Measurements from ENCODE around the gene SLC11A2. TPM values are rescaled to one million over a fixed set of nuclear protein-coding genes. Genes with fewer than 3 reads are reported as not detected.

Gene SLC11A2
- total and polyA plus RNA-seq, 2 of the 13 experiments (the other 11 are each of a cell fraction or from before 2014, with no cell fraction given): 71.7 to 77.0 TPM

DNA sequence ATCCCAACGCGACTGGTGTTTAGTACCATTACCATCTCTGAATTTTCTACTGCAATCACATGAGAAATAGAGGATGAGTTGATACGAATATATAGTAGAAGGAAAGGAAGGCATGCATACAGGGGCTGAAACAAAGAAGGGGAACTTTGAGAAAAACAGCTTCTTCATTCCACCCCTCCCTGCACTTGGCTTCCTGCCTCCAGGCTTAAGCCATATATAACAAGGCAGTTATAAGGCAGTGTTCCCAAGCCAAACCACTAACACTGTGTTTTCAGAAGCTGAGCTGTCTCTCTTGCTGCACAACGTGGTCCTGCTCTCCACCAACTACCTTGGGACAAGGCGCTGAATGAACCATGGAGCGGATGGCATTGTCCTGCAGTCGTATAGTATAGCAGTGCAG, 32.9 kb upstream of the SLC11A2 start:
- intact Hi-C loops (cut with micrococcal nuclease; ENCODE audit: unreplicated experiment): no loop called here
- FAIRE-seq (no peak), DNase-seq (ENCODE audit: low spot score) (no peak), ATAC-seq (no peak)
- peaks cover 16% of the 10 kb centered on the region for H3K4me1 ChIP-seq (ENCODE audit: insufficient read depth, low read length)
- no peaks in the 10 kb centered on the region for H4K20me1 ChIP-seq (ENCODE audit: insufficient read depth, low read length)
- BruUV-seq (replicated peaks): no TSS peak
- H3K9ac ChIP-seq (ENCODE audit: insufficient read depth, low read depth, low read length): no peak overlapping the region
- H3K4me3 ChIP-seq (replicated peaks in 1 of 3; ENCODE audit: insufficient read depth in 1 of 3, low read depth in 2 of 3, low read length in 3 of 3): no peak overlapping the region
- no peak overlapping the region for H3K4me2 ChIP-seq (ENCODE audit: low read depth, low read length)
- H3K27me3 ChIP-seq (ENCODE audit: control insufficient read depth in 1 of 2, insufficient read depth in 2 of 2, low read length in 2 of 2): no peaks in the 10 kb centered on the region
- H3K36me3 ChIP-seq (replicated peaks in 1 of 2; ENCODE audit: control insufficient read depth in 1 of 2, insufficient read depth in 2 of 2, low read length in 2 of 2): peaks cover 21 to 53% of the 10 kb centered on the region in 2 experiments
- no peak overlapping the region for H2AFZ ChIP-seq (ENCODE audit: low read length)
- TF ChIP-seq, protein P1, sequence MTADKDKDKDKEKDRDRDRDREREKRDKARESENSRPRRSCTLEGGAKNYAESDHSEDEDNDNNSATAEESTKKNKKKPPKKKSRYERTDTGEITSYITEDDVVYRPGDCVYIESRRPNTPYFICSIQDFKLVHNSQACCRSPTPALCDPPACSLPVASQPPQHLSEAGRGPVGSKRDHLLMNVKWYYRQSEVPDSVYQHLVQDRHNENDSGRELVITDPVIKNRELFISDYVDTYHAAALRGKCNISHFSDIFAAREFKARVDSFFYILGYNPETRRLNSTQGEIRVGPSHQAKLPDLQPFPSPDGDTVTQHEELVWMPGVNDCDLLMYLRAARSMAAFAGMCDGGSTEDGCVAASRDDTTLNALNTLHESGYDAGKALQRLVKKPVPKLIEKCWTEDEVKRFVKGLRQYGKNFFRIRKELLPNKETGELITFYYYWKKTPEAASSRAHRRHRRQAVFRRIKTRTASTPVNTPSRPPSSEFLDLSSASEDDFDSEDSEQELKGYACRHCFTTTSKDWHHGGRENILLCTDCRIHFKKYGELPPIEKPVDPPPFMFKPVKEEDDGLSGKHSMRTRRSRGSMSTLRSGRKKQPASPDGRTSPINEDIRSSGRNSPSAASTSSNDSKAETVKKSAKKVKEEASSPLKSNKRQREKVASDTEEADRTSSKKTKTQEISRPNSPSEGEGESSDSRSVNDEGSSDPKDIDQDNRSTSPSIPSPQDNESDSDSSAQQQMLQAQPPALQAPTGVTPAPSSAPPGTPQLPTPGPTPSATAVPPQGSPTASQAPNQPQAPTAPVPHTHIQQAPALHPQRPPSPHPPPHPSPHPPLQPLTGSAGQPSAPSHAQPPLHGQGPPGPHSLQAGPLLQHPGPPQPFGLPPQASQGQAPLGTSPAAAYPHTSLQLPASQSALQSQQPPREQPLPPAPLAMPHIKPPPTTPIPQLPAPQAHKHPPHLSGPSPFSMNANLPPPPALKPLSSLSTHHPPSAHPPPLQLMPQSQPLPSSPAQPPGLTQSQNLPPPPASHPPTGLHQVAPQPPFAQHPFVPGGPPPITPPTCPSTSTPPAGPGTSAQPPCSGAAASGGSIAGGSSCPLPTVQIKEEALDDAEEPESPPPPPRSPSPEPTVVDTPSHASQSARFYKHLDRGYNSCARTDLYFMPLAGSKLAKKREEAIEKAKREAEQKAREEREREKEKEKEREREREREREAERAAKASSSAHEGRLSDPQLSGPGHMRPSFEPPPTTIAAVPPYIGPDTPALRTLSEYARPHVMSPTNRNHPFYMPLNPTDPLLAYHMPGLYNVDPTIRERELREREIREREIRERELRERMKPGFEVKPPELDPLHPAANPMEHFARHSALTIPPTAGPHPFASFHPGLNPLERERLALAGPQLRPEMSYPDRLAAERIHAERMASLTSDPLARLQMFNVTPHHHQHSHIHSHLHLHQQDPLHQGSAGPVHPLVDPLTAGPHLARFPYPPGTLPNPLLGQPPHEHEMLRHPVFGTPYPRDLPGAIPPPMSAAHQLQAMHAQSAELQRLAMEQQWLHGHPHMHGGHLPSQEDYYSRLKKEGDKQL (CRISPR knock-in tag; IDR thresholded peaks at IDR 0.05; ENCODE audit: low read depth): no peak
- TF ChIP-seq NKX3-1 (CRISPR knock-in tag; IDR thresholded peaks at IDR 0.05): no peak
- TF ChIP-seq ZNF296 (CRISPR knock-in tag; conservative IDR thresholded peaks at IDR 0.05): no peak
- no peak for TF ChIP-seq XBP1 (CRISPR knock-in tag; IDR thresholded peaks at IDR 0.05)
- in situ Hi-C loops (cut with HindIII; ENCODE audit: extremely low pct_ligation_motif_present, low pct_unique_long_range_greater_than_20kb): no loop called here
- no peak overlapping the region for H3K27ac ChIP-seq (ENCODE audit: extremely low read length, insufficient read depth, low read length)
- WGBS (ENCODE audit: low lambda C conversion rate): 96% methylated on average over 6 of the region's 7 CpGs
- ChIA-PET POLR2A (interaction anchor here (1.0 kb wide), 1 partner anchor 24 kb away, joined by 3 read pairs; the partner anchor contains the start of gene CSRNP2), CTCF (ENCODE audit: low intra/inter-chr PET ratio, low total read pairs) (no interaction called here)
- H3K9me3 ChIP-seq (ENCODE audit: low read length): no peaks in the 10 kb centered on the region
- no peaks in the 10 kb centered on the region for H3K79me2 ChIP-seq (ENCODE audit: insufficient read depth, low read length)

All from HepG2 (cell line).